NB4 (cell line): ENCODE data around the gene ANKRD33.

ENCODE experiments used
- DNase-seq: peaks from one replicate; pipeline ENCODE4 v3.0.0; 2010; ENCODE audit warnings: low read depth
- H3K4me3 ChIP-seq: one replicate; pipeline ENCODE4 v1.5.1; 2011; ENCODE audit warnings: mild to moderate bottlenecking, low read depth, low read length, moderate library complexity
- CTCF ChIP-seq: IDR thresholded peaks from one replicate; pipeline ENCODE4 v1.5.1; 2012; ENCODE audit warnings: low read depth, low read length
- MAX ChIP-seq: IDR thresholded peaks from 2 replicates; pipeline ENCODE4 v1.6.1; 2011; ENCODE audit warnings: low read depth, low read length
- MYC ChIP-seq: IDR thresholded peaks from 2 replicates; pipeline ENCODE4 v1.6.1; 2011; ENCODE audit warnings: low read depth, low read length
- POLR2A ChIP-seq: IDR thresholded peaks from 2 replicates; pipeline ENCODE4 v1.6.1; 2011; ENCODE audit warnings: mild to moderate bottlenecking; ENCODE audit not compliant: insufficient read length; ENCODE audit errors: extremely low read depth

Gene ANKRD33

DNA sequence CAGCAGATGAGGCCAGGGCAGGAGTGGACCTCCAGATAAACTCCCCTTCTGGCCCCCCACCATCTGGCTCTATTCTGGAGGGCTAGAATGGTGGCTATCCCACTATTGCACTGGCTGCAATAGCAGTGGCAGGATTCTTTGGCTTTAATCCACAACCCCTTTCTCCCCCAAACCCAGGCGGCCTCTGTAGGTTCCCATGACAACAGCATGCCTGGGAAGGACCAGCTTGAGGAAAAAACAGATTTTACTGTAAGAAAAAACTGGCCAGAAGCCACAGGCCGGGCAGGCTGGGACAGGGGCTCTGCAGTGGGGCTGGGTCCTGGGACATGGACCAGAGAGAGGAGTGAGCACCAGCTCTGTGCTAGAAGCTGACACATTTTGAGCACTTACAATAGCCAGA, 50.0 kb downstream of the ANKRD33 start:
- TF ChIP-seq POLR2A, result no peak
- no peak for TF ChIP-seq MAX
- no peak for TF ChIP-seq MYC
- no peak for TF ChIP-seq CTCF

DNA sequence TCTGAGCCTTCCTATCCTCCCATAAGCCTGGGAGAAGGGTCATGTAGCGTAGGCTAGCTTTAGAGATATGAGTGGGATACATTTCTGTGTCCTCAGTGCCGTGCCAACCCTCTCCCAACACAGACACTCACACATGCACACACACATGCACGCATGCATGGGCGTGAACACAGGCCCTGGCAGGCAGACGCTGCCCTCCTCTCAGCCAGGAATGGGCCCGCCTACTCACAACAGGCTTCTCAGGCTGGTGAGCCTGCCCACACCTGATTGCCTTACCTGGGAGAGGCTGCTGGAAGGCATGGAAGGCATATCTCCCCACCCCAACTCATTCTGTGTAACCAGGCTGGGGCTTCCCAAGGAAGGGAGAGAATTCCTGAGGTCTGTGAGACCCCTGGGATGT, 50.8 kb downstream of the ANKRD33 start:
- no peak overlapping the region for H3K4me3 ChIP-seq
- DNase-seq, result no peak
- TF ChIP-seq MYC (no peak), MAX (no peak), CTCF (no peak), POLR2A (no peak)

More for the DNA sequence above, 50.0 kb downstream of the ANKRD33 start:
- H3K4me3 ChIP-seq, result no peak overlapping the region
- DNase-seq, result no peak

DNA sequence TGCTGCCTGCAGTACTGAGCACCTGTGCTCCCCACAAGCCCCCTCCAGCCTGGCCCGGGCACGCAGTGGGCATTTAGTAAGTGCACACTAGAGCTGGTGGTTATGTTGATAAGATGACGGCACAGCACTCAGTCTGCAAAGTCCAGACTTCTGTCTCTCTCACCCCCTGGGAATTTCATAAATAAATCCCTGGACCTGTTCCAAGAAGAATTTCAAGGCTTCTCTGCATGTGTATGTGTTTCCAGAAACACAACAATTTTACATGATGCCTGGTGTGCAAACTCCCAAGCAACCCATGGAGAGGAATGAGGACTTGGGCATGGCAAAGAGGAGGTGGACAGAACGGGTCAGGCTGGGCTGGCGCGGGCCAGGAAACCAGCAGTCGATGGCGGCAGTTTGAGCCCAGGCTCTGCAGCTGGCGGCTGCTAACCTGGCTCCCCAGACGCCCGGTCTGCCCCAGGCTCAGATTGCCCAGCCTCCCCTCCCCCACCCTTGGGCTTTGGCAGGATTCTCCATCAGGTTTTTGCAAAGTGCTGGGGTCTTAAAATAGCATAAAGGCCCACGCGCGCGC, 53.2 kb downstream of the ANKRD33 start:
- DNase-seq, result no peak
- H3K4me3 ChIP-seq, result no peak overlapping the region
- TF ChIP-seq MYC, result no peak
- TF ChIP-seq POLR2A, result no peak
- TF ChIP-seq CTCF, result no peak
- TF ChIP-seq MAX, result no peak
